Measurements from ENCODE around the gene CSTF3.
"Not testable (repeated sequence)": the region's sequence is repeated elsewhere in the genome, so short reads cannot be mapped to it uniquely, and the experiment has no call there.

CSTF3 gene

DNA sequence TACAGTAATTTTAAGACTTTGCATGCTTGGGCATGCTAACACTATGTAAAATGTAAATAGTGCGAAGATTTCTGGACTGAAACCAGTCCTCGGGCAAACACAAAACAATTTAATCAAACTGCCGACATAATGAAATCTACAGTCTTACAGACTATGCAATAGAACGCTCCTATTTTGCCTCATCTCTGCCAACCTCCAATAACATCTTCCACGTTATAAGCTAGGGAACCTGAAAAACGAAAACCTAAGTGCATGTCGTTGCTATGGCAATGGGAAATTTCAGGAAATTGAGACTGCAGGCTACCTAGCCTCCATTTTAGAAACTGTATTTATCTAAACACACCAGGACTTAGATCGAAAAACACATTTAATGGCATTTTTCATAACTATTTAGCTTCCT lies 1.1 kb downstream of the CSTF3 start:
- DNase-seq (ENCODE audit: low spot score): no peak

DNA sequence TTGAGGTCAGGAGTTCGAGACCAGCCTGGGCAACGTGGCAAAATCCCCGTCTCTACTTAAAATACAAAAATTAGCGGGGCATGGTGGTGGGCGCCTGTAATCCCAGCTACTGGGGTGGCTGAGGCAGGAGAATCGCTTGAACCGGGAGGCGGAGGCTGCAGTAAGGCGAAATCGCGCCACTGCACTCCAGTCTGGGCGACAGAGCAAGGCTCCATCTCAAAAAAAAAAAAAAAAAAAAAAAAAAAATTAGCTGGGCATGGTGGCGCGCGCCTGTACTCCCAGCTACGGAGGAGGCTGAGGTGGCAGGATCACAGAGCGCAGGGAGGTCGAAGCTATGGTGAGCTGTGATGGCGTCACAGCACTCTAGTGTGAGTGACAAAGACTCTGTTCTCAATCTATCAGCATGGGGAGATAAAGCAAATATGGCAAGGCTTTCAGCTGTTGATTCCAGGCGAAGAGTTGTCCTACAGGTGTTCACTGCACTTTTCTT lies 1.9 kb downstream of the CSTF3 start:
- not testable (repeated sequence) for DNase-seq (ENCODE audit: low spot score)

DNA sequence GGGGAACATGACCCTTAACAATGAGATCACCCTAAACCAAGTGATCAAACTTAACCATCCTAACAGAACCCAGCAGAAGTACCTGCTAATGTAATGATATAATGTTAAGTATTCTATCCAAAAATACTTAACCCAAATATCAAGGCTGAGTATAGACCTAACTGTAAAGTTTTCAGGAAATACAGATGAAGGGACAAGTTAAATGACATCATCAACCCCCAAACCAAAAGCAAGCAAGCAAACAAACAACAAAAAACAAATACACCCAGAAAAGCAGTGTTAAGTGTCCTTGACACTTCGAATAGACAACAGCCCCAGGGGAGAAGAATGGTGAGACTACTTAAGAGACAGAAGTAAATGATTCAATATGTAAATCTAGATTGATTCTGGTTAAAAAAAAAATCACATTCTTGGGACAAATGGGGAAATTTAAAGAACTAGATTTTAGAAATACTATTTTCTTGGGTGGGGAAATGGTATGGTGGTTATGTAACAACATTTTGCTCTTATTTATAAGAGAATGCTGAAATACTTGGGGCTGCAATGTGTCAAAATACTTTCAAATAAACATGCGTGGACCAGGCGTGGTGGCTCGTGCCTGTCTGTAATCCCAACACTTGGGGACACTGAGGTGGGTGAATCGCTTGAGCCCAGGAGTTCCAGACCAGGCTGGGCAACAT lies 2.5 kb downstream of the CSTF3 start:
- no peak for DNase-seq (ENCODE audit: low spot score)

DNA sequence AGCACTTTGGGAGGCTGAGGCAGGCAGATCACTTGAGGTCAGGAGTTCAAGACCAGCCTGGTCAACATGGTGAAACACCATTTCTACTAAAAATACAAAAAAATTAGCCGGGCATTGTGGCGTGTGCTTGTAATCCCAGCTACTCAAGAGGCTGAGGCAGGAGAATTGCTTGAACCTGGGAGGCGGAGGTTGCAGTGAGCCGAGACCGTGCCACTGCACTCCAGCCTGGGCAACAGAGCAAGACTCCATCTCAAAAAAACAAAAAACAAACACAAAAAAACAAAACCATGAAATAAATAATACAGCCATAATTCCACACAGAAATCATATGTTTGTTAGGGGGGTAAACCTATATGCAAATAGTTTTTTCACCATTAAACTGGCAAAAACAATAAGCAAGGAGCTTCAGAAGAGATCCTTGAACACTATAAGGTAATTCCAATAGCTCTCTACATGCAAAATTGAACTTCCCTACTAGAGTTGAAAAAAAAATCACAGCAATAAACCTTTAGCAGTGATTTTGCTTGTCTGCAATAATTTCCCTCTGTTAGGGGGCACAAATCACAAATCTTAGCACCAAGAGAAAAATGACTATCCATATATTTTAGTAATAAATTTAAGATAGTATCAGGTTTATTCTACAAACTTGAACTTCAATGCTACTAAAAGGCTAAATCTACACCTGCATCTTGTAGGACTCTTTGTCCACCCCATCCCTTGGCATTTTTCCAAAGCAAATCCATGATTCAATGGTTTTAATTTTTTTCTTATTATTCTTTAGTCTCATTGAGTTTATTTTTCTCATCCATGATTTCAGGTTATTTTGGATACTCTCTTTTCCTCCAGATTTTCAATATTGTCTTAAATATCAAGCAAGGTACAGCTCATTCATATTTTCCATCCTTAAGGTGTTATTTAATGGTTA lies 3.9 kb downstream of the CSTF3 start:
- DNase-seq (ENCODE audit: low spot score): no peak

DNA sequence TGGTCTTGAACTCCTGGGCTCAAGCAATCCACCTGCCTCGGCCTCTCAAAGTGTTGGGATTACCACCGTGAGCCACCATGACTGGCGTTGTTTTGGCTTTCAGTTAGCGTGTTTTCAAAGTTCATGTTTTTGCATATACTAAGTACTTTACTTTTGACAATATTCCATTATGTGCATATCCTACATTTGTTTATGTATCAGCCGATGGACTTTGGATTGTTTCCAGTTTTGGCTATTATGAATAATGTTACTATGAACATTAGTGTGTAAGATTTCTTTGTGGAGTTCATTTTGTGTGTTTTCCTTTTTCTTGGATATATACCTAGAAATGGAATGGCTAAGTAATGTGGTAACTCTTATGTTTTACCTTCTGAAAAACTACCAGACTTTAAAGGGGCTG lies 9.9 kb downstream of the CSTF3 start:
- no peak for DNase-seq (ENCODE audit: low spot score)

DNA sequence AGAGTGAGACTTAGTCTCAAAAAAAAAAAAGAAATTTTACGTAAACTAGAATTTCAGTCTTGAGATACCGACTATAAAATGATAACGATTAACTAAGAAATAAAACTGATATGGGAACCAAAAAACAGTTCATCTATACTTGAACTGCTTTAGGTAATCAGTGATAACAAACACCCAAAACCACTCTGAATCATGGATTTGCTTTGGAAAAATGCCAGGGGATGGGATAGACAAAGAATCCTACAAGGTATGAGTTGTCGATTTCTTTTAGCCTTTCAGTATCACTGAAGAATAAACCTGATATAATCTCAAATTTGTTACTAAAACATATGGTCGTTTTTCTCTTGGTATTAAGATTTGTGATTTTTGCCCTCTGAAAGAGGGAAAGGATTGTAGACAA lies 13.7 kb downstream of the CSTF3 start:
- no peak for DNase-seq (ENCODE audit: low spot score)

DNA sequence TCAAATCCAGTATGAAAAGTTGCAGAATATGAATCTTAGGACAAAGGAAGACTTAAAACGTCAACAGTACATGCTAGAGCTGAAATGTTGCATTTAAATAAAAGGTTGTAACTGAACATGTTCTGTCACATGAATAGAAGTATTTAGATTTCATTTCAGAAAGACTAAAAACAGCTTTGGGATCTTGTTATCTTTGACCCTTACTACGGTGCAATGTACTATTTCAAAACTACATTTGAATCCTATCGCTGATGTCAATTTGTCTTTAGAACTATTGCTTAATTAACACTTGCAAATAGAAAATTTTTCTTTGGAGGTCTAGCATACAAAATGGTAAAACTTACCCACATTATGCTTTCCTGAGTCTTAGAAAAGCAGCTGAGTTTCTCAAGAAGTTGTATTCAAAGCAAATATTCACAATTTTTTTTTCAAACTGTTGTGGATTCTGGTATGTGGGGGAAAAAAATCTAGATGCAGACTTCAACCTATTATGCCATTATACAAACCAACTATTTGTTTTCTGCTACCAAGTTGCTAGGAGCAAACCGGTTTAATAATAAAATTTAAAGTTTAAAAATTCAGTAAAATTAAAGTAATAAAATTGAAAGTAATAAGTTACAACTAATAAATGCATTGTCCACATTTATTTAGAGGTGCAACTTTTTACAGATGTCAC lies 25.4 kb downstream of the CSTF3 start:
- no peak for DNase-seq (ENCODE audit: low spot score)

DNA sequence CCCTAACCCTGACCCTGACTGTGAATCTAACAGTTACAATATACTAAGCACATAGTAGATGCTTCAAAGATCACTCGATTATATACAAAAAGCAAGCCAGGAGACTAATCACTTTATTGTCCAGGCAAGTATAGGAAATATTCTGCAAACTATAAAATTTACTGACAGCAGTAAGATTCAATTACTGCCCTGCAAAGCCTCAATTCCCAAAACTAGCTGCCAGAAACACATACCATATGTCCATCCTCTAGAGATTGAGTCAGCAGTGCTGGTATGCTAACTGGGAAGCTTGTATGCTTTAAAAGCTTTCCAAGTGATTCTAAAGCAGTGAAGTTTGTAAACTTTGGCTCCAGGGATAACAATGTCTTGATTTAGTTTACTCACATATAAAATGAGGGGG lies 26.1 kb downstream of the CSTF3 start:
- no peak for DNase-seq (ENCODE audit: low spot score)

DNA sequence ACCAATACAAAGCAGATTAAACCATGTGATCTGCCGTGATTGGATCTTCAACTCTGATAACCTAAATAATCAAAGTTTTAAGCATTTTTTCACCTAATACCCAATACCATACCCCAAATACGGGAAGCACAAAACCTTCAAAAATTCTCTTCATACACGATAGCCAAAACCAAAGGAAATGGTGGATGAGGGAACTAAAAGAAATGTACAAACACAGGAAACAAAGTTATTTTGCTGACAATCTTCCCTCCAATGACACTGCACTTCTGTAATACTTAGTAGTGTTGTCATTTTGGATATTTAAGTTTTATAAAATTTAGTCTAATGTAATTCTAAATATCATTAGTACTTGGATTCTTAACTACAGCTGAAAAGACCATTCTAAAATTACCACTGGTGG lies 27.0 kb downstream of the CSTF3 start:
- no peak for DNase-seq (ENCODE audit: low spot score)

DNA sequence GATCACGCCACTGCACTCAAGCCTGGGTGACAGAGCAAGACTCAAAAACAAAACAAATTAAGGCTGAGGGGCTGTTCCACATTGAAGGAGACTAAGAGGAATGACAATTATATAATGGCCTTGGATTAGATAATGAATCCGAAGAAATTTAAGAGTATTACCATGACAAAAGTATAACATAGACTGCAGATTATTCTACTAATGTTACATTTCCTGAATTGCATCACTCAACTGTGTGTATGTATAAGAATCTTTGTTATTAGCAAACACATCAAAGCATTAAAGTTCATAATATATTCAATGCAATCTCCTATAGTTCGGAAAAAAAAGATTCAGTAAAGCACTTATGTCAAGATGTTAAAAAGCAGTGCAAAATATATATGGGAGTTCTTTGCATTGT lies 27.5 kb downstream of the CSTF3 start:
- no peak for DNase-seq (ENCODE audit: low spot score)

DNA sequence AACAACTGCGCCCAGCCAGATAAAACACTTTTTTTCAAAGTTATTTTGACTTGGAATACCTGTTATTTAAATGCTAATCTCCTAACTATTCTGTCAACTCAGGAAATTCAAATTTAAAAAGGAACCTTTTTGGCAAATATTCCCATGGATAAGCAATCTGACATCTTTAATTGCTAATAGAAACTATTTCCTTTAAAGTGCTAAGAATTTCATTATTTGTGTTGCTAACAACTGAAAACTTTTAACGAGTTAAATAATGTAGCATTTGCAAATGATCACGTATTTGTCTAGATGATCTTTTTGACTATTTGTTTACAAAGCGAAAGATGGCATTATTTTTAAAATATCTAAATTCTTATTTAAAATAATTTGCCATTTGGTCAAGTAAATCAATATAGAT lies 28.8 kb downstream of the CSTF3 start:
- DNase-seq (ENCODE audit: low spot score): no peak

DNA sequence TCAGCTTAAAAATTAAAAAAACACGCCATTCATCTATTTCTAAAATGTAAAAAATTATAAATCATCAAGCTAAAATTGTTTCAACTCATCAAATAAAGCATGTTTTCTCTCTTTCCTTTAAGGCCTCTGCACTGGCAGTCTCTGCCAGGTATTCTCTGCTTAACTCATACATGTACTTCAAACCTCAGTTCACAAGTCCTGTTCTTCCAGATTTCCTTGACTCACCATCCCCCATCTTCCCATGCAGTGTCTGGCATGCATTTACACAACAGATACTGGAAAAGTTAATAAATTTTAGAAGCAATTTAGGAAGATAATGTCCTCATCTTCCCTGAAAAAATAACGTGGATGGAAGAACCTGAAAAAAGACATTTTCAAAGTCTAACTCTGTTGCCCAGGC lies 32.5 kb downstream of the CSTF3 start:
- DNase-seq (ENCODE audit: low spot score): no peak

DNA sequence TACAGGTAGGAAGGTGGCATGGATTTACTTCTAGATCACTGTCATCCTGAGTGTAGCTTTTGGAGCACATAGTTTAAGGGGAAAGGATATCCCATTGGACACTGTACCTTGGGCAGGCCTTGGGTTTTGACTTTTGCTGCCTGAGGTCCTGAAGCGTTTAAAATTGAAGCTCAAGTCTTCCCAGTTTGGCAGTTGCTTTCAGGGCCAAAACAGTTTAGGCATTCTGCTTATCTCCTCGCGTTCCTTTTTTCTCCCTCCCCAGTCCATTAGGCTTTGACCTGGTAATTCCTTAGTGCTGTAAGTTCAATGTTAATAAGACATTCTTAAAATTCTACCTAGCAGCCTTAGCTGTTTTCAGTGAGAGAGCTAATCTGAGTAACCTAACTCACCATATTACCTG lies 35.7 kb downstream of the CSTF3 start:
- no peak for DNase-seq (ENCODE audit: low spot score)

DNA sequence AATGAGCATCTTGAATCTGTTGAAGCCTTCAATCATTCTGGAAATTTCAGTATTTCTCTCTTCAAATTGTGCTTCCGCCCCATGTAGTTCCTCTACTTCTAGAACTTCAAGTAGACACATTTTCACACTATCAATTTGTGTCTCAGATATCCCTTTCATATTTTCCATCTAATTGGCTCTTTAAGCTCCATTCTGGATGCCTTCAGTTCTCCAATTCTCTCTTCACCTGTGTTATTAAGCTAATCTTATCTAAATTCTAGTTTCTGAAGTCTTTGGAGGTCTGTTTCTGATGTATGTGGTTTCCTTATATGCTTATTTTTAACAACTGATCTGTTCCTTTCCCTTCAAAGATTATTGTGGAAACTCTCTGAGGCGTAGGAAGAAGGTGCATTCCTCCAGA lies 36.3 kb downstream of the CSTF3 start:
- DNase-seq (ENCODE audit: low spot score): no peak

DNA sequence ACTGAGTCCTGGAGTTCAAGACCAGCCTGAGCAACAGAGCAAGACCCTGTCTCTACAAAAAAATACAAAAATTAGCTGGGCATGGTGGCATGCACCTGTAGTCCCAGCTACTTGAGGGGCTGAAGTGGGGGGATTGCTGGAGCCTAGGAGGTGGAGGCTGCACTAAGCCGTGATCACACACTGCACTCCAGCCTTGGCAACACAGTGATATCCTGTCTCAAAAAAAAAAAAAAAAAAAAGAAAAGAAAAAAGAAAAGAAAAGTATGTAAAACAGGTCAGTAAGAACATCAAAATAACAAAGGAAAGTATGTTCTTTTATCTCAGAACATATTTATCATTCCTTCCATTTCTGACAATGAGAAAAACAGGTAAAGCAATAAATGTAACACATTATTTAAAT lies 38.6 kb downstream of the CSTF3 start:
- DNase-seq (ENCODE audit: low spot score): not testable (repeated sequence)

DNA sequence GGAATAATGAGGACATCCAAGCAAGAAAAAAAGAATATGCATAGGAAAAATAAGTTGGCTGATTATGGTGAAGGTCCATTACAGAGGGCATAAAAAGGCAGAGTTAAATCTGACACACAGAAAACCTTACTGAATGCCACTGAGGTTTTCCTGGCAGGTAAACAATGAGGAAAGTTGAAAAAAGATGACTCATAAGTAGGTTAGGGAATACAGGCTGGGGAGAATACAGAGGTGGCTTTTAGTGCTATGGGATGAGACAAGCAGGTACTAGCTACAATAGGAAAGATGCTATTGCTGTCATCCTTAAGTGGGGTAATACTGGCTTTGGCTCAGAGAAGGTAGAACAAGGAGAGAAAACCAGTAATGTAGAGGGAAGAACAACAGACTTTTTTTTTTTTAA lies 44.7 kb downstream of the CSTF3 start:
- peak; percentile 42 for DNase-seq (ENCODE audit: low spot score)

DNA sequence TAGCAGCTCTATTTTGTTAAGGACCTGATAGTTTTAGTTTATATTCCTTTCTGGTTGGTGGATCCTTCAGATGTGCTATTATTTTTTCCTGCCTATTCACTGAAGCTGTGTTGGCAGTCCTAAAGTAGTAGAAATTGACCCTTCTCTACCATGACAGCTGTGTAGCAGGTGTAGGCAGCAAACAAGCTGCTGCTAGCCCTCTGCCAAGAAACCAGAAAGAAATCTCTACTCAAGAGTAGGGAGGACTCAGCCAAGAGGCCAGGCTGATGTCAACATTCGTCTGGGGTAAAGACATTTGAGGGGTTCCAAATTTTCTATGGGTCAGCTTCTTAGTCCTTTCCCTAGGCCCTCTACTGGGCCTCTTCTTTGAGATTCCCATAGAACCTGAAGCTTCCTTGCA lies 51.2 kb downstream of the CSTF3 start:
- DNase-seq (ENCODE audit: low spot score): no peak

DNA sequence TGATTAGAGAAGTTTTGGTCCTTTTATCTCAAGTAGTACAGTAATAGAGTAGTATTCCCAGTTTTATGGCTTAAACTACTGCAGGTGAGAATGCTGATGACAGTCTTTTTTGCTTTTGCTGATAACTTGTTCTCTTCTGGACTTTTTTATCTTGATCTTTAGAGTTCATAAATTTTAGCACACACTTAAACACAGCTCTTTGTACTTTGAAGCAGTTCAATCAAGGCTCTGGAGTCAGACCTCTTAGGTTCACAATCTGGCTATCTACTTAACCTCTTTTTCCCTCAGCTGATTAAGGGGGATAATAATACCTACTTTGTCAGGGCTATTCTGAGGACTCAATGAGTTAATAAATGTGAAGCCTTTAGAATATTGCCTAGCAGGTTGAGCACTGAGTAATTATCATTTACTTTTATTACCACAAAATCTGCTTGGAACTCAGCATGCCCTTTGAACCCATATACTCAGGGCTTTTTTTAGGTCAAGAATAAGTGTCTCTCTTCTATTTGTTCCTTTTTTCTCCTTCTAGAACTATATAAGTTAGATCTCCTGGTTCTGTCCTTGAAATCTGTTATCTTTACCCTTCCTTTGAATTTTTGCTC lies 51.9 kb downstream of the CSTF3 start:
- DNase-seq (ENCODE audit: low spot score): no peak

DNA sequence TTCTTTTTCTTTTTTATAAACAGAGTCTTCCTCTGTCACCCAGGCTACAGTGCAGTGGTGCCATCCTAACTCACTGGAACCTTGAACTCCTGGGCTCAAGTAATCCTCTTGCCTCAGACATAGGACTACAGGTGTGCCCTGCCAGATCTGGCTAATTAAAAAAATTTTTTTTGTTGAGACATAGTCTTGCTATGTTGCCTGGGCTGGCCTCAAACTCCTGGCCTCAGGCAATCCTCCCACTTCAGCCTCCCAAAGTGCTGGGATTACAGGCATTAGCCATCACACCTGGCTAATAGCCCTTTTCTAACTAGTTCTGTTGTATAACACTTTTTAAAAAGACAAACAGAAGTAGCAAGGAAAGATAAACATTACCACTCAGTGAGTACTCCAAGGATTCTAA lies 57.4 kb downstream of the CSTF3 start:
- no peak for DNase-seq (ENCODE audit: low spot score)

DNA sequence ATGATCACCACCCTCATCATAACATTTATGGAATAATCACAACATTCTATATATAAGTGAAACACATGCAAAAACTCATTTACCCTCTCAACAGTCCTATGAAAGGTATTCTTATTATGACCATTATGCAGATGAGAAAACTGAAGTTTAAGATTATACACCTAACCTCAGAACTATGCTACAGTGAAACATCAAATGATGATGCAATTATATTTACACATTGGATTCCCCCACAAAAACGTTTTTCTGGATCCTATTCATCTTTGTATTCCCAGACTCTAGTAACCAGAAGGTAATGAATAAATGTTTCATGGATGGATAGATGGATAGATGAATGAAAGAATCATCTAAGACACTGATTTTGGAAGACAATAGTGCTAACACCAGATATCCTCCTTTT lies 67.1 kb downstream of the CSTF3 start:
- no peak for DNase-seq (ENCODE audit: low spot score)

DNA sequence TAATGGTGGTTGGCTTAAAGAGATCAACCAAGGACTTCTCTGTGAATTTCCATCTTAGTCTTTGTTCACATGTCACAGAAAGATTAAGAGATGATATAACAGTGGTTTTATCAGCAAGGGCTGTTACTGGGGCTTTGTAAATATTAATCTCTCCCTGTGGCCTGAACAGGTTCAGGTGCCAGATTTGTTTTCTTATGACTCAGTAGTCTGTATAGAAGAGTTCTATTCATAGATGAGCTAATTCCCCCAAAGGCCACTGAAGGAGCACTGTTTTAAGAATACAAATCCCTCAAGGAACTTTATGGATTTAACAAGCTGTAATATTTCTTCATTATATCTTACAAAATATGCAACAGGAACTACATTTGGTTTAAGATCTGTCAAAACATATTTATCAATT lies 71.5 kb downstream of the CSTF3 start:
- peak; percentile 11 for DNase-seq (ENCODE audit: low spot score)

DNA sequence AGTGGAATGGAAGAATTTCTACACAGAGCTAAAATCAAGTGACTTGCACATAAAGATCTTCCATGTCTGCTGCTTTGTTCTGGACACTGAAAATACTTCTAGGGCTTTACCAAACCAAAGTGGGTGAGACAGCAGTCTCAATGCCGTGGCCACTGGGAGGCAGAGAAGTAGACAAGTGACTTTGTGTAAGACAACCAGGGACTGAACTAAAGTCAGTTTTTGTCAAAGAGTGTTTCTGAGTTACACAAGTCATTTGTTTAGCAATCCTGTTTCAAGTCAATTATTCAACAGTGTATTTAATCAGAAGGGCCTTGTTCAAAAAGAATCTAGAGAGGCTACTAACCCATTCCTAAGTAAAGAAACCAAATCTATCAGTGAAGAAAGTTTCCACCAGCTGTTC lies 75.3 kb downstream of the CSTF3 start:
- DNase-seq (ENCODE audit: low spot score): no peak

DNA sequence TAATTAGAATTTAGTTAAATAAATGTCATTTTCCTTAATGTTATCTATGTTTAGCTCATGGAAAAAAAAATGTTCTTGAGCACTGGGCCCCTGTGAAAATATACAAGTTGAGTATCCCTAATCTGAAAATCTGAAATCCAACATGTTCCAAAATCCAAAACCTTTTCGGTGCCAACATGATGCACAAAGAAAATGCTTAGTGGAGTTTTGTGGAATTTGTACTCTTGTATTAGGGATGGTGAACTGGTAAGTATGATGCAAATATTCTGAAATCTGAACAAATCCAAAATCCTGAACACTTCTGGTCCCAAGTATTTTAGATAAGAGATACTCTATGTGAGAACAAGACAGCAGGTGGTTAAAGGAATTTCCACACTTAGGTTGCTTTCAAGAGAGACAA lies 77.4 kb downstream of the CSTF3 start:
- no peak for DNase-seq (ENCODE audit: low spot score)

Measured in LoVo (cell line).